DMS 273 (cell line): ENCODE data around the gene SPATA46.

Experiments
- DNase-seq: peaks from one replicate; lab custom pipeline; 2025; ENCODE audit not compliant: unreplicated experiment; lab: John Stamatoyannopoulos, UW

Gene SPATA46

DNA sequence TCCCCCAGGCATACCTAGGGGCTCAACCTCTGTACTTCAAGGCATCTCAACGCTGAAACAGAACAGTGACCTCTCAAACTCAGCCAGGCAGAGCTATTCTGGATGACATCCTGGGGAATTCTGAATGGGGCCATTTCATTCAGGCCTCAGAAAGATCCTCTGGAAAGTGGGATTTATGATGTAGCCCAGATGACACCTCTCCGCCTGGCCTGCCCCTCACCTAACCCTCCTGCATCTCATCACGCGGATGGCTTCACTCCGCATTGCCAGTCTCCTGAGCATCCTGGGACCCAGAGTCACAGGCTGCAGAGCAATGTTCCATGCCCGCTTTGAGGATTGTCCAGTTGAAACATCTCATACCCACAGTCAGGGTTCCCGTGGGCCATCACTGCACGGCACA lies 1.2 kb downstream of the SPATA46 start:
- DNase-seq = no peak

DNA sequence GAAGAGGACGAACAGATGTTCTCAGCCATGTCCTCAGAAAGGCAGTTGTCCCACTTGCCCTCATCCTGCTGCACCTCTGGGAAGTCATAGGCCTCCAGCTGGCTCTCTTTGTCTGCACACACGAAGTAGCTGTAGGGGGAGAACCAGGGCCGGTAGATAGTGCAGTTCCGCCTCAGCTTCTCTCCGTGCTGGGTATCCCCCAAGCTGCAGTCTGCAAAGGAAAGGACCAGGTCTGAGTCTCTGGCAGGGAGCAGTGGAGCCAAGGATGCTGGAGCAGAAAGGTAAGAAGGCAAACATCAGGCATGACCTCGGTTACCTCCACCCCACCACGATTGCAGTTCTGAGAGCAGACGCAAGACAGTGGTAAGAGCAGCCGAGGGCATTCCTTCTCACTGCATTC lies 2.2 kb downstream of the SPATA46 start:
- DNase-seq = no peak

DNA sequence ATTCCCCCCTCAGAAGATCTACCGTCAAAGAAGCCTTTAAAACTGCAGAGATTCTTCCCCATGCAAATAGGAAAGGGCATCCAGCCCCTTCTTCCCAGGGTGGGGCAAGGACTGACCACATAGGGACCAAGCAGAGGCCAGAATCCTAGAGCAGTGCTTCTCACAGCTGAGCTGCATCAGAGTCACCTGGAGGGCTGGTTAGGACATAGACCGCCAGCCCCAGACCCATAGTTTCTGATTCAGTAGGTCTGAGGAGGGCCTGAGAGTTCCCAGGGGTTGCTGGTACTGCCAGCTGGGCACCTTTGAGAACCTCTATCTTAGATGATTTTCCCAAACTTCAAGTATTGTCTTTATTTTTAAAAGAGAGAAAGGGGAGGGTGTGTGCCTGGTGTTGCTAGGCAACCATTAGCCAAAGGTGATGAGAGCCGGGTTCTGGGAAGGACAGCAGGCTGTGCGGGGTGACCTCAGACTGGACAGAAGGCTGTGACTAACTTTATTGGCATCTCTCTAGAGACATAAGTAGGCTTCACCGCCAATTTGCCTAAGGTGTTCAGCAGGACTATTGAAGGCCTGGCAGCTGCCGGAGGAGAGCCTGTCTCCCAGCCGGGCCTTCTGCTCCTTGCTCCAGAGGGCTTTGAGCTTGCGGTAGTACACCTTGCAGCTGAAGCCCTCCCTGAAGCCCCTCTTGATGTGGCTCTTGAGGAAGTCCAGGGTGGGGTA lies 3.0 kb downstream of the SPATA46 start:
- peak; percentile 30 for DNase-seq

DNA sequence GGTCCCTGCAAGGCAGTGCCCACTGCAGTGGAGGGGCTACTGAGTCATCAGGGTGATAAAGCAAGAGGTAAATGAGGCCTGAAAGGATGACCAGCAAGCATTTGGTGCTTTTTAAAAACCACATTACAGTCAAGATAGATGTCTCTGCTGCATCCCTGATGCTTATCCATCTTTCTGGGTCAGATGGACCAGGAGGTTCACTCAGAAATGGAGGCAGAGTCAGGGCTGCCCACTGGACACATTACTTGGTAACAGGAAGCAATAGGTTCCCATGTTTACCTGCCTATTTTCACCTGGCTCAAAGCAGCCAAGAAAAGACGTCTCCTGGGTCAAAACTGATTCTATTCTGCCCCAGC lies 3.6 kb downstream of the SPATA46 start:
- no peak for DNase-seq

DNA sequence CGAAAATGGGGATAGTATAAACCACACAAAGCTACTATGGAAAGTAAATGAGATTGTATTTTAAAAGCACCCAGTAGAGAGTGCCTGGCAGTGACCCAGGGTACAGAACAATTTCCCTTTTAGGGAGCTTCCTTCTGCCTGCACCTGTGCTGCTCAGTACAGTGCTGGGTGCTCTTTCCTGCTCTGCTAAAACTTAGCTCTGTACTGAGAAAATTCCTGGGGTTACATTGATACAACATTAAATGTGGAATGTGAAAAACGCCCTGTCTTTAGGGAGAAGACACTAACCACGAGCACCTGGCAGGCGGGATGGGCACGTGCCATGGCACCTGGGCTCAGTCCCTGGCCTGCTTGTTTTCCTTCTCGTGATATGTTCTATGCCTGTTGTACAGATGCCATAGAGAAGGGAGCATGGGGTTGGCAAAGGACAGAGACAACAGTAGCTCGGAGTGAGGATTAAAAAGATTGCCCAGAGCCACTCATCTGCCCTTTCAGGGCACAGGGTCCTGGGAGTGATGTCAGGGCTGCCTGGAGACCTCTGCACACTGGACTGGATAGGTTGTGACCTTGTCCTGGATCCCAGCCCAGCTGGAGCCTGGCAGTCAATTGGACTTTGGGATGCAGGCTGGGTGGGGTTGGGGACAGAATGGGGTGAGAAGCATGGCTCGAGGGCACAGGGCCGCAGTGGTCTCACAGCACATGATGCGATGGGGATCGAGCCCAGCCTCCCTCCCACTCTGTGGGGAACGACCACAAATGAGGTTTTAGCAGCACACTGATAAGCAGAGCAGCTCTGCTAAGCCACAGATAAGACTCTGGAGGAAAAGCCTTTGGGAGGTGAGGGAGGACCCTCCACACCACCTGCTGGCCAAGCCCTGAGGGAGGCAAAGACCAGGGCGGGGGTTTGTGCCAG lies 4.2 kb downstream of the SPATA46 start:
- no peak for DNase-seq

DNA sequence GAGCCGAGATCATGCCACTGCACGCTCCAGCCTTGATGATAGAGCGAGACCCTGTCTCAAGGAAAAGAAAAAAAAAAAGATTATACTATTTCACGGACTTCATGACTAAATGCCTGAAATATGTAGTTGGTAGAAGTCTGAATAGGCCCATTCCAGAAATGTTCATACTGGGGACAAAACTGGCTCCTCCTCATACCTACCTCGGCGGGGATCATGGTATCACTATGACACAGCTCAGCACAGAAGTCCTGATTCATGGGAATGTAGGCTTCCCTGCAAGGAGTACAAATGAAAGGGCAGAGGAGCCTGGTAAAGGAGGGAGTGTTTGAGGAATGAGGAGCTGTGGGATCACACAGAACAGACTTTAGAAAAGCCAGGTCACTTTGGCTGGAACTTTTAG lies 5.0 kb downstream of the SPATA46 start:
- no peak for DNase-seq

DNA sequence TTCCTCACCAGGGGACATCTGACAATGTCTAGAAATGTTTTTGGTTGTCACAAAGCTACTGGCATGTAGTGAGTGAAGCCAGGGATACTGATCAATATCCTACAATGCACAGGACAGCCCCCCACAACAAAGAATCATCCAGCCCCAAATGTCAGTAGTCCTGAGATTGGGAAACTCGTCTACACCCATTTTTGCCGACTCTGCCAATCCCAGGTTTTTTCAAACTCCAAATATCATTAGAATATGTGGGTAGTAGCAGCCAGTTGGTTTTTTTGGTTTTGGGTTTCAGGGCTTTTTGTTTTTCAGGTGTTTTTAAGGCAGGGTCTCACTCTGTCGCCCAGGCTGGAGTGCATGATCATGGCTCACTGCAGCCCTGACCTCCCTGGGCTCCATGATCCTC lies 5.9 kb downstream of the SPATA46 start:
- DNase-seq = no peak

DNA sequence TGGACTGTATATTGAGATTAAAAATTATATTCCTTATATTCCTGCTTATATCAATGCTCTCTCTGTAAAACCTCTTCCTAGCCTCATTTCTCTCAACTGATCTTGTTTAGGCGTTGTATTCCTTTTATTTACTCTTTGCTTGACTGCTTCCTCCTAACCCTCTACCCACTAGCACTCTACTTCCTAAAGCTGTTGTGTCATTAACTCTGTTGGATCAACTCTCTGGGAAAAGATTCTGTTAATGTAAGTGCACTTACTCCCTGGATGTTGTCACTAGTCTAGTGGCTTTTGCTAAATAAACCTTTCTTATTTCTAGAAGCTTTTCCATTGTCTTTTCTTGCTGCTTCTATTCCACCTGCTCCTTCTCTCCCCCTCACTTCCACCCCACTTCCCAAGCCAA lies 6.5 kb downstream of the SPATA46 start:
- DNase-seq = no peak

DNA sequence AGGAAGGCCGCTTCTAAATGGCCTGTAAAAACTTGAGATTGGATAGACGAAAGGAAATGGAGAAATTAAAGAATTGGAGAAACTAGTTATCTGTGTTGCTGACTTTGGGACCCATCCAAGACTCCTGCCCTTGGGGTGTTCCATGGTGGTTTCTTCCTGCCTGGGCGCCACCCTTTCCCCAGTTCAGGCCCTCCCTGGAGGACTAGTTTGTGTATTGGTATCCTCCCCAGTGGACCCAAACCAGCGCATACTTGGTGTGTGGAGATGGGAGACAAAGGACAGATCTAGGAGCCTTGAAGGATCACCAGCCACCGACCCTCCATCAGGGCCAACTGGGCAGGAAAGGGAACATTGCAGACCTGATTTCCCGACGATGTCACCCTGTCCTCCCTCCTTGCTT lies 7.1 kb downstream of the SPATA46 start:
- no peak for DNase-seq

DNA sequence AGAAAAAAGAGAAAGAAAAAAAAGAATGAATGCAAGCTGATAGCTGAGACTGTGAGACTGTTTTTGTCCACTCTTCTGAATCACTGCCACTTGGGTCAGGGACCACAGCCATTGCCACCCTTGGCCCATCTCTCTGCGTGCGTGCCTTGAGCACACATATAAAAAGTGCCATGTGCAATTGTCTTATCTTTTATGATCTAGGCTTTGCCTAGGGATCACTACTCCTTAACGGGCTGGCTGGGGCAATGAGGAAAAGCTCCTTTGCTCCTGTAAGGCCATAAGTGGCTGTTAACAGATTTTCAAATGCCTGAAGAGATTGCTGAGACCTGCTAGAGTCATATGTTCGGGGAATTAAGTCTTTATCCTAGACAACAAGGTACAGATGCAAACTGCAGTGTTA lies 8.2 kb downstream of the SPATA46 start:
- DNase-seq = no peak

DNA sequence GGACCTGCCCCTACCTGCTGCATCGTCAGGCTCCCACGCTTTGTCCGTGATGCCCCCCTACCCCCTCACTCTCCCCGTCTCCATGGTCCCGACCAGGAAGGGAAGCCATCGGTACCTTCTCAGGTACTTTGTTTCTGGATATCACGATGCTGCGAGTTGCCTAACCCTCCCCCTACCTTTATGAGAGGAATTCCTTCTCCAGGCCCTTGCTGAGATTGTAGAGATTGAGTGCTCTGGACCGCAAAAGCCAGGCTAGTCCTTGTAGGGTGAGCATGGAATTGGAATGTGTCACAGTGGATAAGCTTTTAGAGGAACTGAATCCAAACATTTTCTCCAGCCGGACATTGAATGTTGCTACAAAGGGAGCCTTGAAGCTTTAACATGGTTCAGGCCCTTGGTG lies 8.9 kb downstream of the SPATA46 start:
- no peak for DNase-seq

DNA sequence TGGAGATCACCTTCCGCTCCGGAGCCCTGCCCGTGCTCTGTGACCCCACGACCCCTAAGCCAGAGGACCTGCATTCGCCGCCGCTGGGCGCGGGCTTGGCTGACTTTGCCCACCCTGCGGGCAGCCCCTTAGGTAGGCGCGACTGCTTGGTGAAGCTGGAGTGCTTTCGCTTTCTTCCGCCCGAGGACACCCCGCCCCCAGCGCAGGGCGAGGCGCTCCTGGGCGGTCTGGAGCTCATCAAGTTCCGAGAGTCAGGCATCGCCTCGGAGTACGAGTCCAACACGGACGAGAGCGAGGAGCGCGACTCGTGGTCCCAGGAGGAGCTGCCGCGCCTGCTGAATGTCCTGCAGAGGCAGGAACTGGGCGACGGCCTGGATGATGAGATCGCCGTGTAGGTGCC lies 9.6 kb downstream of the SPATA46 start:
- no peak for DNase-seq

DNA sequence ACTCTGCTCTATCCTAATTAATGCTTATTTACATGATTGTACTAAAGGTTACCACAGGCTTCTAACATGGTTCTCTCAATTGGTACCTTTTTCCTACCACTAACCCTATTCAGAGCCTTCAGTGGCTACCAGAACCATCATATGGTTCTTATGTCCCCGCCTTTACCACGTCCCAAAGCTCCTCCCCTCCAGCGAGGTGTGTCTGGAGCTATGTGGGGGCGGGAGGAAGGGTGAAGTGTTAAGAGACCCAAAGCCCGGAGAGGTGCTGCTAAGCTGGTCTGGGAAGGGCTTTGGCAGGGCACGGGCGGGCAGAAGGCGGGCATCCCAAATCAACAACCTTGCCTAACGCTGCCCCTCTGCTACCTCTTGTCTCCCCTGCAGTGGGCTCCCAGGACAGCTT lies 10.0 kb downstream of the SPATA46 start:
- DNase-seq = no peak

DNA sequence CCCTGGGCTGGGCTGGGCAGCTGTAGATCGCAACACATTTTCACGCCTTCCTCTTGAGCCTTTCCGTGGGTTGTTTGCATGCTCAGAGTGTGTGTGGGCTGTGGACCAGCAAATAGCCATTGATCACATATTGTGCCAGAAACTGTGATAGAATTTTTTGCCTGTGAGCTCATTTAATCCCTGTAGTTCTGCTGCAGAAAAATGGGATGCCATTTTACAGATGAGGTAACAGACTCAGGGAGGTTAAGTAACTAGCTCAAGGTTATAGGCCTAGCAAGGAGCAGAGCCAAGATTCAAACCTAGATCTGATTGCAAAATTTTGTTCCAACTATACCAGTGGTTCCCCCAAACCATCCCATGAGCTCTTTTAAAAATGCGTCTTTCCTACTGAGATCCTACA lies 10.5 kb downstream of the SPATA46 start:
- DNase-seq = no peak

DNA sequence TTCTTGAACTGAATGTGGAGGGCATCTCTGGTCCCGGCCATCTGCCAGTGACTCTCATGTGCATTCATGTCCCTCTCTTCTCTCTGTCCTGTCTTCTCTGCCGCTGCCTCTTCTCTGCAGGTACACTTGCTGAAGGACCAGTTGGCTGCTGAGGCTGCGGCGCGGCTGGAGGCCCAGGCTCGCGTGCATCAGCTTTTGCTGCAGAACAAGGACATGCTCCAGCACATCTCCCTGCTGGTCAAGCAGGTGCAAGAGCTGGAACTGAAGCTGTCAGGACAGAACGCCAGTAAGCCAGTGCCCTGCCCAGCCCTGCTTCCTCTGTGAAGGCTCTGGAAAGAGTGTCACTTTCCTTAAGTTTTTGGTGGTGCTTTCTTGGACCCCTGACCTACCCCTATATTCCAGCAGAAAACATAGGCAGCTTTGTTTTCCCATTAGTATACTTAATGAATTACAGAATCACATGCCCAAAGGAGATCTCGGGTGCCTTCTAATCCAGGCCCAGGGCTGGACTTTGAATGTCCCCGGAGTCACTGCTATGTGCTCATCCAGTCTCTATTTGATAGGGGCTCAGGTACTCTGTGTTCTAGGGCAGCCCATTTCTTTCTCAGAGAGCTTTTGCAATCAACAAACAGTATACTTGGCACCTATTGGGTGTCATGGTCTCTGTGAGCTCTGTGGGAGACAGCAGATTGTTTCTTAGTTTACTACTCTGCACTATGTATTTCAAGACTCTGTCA lies 11.2 kb downstream of the SPATA46 start:
- no peak for DNase-seq

DNA sequence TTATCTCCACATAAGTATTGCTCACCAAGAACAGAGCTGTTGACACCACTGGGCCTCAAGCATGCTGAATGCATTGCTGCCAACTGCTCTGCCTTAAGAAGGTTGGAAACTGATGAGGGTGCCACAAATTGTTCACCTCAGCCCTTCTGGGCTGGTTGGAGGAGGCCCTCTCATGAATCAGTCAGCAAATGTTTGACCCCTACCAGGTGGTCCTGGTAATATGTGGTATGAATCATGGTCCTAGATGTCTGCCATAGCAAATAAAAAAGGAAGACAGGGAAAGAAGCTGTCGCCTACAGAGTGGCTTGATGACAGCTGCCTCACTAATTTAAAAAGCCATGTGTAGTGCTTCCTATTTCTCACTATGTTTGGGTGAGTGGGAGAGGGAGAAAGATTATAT lies 12.2 kb downstream of the SPATA46 start:
- no peak for DNase-seq

DNA sequence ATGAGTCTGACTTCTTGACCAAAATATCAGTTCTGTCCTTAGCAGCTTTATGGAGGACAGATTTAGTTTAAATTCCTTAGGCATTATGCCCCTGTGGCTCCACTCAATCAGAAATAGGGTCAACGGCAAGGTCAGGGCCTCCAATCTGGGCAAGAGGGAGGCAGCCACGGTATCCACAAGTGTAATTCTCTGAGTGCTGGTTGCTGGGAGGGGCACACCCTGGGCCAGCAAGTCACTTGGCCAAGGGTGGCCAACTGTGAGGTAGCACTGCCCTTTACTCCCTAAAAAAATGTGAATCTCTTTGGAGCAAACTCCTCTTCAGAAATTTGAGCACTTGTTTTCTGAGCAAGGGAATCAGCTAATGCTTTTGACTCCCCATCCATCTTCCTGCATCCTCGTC lies 12.8 kb downstream of the SPATA46 start:
- DNase-seq = no peak

DNA sequence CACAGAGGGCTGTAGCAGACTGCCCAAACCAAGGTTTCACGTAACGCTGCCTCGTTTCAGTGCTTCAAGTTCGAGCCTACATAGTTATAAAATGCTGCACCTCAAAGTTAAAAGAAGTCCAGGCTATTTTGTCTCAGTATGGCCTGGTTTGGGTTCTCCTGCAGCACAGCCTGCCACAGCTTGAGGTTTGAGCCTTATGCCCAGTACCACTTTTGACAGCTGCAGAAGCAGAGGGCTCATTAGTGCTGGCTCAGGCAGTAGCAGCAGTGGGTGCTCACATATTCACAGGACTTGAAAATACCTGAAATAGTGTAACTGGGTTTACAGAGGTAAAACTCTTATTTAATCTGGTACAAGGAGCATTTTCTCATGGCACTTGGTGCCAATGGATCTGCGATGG lies 15.3 kb downstream of the SPATA46 start:
- DNase-seq = peak; percentile 8

DNA sequence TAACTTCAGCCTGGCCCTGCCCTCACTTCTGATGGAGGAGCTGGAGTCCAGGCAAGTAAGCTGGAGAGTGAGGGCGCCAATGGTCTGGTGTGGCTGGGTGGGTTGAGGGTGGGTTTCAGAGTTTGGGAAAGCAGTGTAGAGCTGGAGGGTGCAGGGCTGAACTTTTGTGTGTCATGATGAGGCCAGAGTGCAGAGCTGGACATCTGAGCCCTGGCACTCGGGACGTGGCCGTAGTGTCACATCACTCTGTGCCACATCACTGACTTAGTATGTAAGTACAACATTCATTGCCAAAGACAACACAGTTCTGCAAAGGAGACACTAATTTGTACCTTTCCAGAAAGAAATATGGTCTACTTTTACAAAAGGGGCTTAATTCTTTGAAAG lies 15.8 kb downstream of the SPATA46 start:
- no peak for DNase-seq

DNA sequence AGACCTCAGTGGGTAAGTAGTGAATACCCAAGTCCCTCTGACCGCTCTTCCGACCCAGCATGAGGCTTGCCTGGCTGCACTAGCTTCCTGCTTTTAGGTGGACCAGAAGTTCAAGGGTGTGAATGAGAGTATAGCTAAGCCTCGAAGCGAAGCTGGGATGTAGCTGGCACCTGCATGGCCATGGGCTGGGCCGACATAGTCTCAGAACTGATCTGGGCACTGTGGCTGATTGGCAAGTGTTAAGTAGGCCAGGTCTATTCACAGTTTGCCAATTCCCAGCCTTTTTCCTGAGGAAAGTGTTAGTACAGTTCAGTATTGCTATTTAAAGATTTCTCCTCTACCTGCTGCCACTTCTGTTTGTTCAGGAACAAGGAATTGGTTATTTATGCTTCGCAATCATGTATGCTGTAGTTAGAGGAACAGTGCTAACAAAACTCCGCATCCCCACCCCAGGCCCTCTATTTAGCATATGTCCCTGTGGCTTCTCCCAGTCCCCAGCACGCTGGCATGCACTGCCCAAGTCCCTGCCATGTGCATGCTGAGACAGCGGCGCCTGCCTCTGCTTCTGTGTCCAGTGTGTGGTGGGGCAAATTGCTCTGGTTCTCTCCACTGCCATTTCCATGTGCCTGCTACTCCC lies 16.3 kb downstream of the SPATA46 start:
- DNase-seq = no peak

DNA sequence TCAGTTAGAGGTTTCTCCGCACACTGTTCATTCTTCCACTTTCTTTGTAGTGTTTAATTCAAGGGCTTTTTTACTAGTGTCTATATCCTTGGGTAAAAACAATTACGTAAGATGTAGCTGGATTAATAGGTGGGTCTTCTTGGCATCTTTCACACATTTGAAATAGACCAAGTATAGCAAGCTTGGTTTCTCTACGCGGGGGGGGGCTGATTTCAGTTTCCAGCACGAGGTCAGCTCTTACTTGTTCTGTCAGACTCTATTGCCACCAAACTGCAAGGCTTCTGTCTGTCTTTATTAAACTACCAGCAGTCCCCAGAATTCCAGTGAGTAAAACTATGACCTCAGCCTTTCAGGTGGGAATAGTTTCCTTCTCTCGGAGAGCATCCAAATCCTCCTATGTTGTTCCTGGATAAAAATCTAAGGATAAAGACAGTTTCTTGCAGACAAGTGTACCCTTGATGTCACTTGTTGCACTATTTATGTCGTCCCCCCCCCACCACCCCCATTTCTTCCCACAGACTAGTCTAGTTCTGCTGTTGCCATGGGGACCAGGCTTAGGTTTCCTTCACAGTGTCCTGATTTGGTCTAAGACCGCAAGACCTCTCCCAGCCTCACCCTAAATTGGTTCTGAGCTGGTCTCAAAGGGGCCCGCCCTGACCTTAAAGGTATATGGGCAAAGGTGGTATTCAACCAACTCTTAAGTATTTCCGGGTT lies 17.0 kb downstream of the SPATA46 start:
- no peak for DNase-seq
